ENCODE measurements around the gene RGS1.
A peak's percentile ranks its signal among the peaks of the same experiment; 100 is the strongest.

RGS1 gene

DNA sequence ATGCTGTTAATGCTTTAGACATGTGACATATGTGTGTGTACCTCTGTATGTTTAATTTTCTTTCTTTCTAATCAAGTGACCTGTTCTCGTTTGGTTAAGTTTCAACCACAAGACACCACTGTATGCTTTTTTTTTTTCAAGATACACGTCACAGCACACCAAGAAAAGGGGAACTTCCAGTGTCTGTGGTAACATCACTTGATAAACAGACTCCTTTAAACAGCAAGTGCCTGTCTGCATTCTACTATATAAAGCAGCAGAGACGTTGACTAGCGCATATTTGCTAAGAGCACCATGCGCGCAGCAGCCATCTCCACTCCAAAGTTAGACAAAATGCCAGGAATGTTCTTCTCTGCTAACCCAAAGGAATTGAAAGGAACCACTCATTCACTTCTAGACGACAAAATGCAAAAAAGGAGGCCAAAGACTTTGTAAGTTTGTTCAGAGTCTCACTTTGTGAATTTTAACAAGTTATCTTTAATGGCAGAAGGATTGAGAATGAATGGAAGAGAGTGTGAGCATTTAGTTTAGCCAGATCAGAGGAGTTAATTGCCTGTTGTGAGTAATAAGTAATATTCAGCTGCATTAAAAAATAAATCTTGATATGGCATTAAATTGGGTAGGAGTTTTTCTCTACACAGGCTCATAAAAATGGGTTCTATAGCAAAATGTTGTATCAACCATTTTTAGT lies at the start of gene RGS1:
Gene RGS1 (plus strand): TSS at position 275 of the 691 bp plus-strand sequence. CDS start 20 bp downstream, at position 295.
- DNase-seq (ENCODE audit: low spot score): no peak

- no peak for DNase-seq (ENCODE audit: low spot score)
These were observed 48.3 kb upstream of the RGS1 start for GRCh38 chr1:192527111-192527795.

DNA sequence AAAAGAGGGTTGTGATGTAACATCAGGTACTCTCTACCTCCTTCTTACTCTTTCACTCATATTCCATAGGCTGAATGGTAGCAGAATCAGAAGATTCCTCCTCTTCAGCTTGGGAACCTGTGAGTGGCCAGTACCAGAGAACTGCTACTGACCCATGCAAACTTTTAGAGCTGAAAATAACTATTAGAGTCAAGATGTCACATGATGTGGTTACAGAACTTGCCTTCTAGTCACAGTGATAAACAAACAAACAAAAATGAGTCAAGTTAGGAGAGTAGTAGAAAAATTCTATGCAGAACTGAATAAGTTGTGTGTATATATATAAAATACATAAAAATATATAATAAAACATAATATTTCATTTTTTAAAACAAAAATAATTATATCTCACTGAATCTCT lies 47.6 kb upstream of the RGS1 start:
- no peak for DNase-seq (ENCODE audit: low spot score)

- DNase-seq (ENCODE audit: low spot score): no peak
These were observed 46.4 kb upstream of the RGS1 start for GRCh38 chr1:192529031-192529755.

DNA sequence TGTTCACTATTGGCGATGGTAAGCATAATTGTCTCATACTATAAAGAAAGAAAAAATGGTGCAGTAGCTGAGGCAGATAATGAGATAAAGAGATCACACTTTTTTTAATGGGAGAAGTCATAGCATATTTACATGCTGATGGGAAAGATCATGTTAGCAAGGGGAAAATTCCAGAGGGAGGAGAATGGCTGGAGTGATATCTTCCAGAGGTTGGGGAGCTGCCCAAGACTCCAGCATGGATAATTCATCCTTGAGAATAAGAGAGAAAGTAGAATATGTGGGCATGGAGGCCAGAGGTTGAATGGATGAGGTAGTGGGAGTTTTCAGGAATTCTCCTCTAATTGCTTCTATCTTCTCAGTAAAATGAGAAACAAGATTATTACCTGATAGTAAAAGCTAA lies 45.8 kb upstream of the RGS1 start:
- DNase-seq (ENCODE audit: low spot score): no peak

DNA sequence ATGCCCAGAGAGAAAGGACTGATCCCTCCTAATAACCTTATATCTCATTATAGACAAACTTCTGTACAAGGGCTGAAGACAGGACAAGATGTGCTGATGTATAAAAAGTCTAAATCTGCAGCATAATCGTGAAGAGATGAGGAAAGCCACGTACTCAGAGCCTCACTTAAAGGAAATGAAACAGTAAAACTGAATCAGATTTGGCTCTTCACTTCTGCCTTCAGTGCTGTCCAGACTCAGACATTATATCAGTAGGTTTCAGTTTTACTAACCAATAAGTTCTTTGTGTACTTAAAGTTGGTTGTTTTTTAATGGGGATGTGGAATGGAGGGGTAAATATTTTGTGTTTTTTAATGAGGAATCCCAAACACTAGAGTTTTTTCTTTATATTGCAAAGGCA lies 45.3 kb upstream of the RGS1 start:
- no peak for DNase-seq (ENCODE audit: low spot score)

DNA sequence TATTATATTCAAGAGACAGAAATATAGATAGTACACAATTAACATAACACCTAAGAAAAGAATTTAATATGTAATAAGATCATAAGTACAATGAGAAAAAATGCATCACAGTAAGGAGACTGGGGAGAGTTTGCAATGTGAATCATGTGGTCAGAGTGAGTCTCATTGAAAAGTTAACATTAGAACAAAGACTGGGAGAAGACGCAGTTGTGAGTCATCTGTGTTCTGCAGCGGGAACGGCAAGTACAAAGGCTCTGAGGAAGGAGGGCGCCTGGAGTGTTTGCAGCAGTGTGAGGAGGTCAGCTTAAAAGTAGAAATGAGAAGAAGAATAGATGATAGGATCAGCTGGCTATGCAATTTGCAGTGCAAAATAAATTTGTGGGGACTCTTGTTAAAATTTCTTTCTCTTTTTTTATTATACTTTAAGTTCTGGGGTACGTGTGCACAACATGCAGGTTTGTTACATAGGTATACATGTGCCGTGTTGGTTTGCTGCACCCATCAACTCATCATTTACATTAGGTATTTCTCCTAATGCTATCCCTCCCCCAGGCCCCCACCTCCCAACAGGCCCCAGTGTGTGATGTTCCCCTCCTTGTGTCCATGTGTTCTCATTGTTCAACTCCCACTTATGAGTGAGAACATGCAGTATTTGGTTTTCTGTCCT lies 44.4 kb upstream of the RGS1 start:
- peak; percentile 80 for DNase-seq (ENCODE audit: low spot score)

DNA sequence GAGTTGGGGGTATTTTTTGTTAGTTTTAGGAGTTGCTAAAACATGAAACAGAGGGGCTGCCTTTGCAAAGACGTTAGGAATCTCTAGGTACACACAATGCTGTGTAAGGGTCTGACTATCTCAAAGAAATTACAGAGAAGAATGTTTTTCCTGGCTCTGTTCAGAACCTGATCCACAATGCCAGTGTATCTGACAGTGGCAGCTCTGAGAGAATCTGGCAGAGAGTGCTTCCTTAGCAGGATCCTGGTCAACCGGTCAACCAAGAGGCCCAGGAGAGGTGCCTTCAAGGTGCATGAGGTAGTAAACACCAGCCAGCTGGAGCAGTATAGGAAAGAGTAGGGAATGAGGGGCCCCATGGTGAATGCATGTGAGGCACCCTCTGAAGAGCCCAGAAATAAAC lies 40.9 kb upstream of the RGS1 start:
- DNase-seq (ENCODE audit: low spot score): no peak

DNA sequence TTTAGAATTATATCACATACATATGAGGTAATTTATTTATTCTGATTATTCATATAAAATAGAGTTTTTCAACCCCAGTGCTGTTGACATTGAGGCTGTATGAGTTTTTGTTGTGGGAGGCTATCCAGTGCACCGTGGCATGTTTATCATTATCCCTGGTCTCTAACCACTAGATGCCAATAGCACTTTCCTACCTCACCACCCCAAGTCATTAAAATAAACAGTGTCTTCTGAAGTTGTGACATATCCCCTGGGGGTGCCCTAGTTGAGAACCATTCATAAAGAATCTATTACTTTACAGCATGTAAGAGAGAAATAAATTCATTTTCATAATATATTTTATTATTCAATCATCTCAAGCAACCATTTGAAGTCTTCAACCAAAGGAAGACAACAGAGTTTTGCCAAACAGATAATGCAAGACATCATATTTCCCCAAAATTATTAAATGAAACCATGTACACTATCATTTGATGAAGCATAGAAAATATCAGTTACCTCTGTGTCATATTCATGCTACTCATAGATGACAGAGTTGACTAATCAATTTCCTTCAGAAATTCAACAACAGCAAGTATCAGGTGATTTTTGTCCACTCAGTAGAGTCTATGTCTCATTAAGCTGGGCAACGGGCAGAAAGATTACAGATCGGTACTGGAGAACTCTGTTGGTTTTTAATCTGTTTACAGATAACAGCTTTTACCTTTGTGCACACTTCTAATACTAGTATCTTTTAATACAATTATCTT lies 39.5 kb upstream of the RGS1 start:
- no peak for DNase-seq (ENCODE audit: low spot score)

GRCh38 chr1:192538407-192539296 lies 36.9 kb upstream of the RGS1 start:
- peak; percentile 20 for DNase-seq (ENCODE audit: low spot score)

- peak; percentile 84 for DNase-seq (ENCODE audit: low spot score)
These were observed 36.1 kb upstream of the RGS1 start for GRCh38 chr1:192539297-192540092.

DNA sequence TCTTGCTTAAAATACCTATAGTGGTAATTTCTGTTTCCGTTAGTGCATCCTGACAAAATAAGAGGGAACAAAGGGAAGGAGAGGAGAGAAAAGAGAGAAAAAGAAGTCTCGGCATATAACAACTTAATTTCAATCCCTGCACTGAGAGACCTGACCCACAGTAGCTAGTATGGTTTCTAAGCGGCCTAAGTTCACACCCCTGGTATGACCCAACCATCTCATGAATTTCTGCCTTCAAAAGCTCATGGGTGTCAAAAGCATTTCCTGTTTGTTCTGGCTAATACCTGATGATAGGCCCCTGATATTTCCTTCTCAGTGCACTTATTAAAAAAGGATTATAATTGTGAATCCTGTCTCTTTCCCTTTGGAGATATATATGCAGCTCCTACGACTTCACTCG lies 32.1 kb upstream of the RGS1 start:
- no peak for DNase-seq (ENCODE audit: low spot score)

- DNase-seq (ENCODE audit: low spot score): no peak
These were observed 29.6 kb upstream of the RGS1 start for GRCh38 chr1:192545896-192546521.

DNA sequence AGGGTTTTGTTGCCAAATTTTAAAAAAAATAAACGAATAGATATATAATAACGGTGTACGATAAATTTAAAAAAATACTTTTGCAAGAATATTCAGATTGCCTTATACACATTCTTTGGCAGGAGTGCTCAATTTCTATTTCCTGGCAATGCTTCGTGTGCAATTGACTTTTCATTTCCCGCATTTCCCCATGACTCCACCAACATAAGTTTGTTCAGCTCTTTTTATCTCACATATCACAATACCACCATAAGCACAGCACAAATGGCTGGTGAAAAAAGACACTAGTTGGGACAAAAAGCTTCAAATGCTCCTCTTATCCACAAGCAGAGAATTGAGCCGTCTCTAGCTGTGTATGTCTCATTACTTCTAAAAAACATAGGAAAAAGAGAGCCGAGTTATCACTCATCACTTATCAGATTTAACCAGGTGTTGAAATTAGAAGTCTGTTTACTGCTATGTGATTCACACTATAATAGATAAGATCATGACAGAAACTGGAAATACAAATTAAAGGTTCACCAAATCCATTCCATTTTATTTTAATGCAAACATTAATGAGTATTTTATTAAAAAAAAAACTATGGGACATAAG lies 28.9 kb upstream of the RGS1 start:
- no peak for DNase-seq (ENCODE audit: low spot score)

DNA sequence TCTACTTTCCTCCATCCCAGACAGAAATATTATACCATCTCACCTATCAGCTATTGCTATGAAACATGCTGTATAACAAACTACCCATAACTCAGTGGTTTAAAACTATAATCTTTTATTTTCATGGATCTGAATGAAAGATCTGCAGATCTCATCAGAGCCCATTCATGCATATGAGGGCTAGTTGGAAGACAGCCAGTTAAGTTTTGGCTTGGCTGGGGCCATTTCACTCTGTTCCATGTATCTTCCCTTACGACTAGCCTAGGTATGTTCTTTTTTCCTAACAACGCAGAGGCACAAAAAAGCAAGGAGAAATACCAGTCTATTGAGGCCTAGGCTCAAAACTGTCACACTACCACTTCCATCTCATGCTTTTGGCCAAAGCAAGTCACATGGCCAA lies 28.1 kb upstream of the RGS1 start:
- DNase-seq (ENCODE audit: low spot score): no peak

- DNase-seq (ENCODE audit: low spot score): no peak
These were observed 25.6 kb upstream of the RGS1 start for GRCh38 chr1:192549937-192550336.

GRCh38 chr1:192550922-192551534 lies 24.5 kb upstream of the RGS1 start:
- peak; percentile 54 for DNase-seq (ENCODE audit: low spot score)

- no peak for DNase-seq (ENCODE audit: low spot score)
These were observed 22.8 kb upstream of the RGS1 start for GRCh38 chr1:192552760-192553191.

- no peak for DNase-seq (ENCODE audit: low spot score)
These were observed 21.8 kb upstream of the RGS1 start for GRCh38 chr1:192553741-192554140.
